Renal cortical epithelial cell (primary cell): ENCODE measurements around the gene OSBPL10. TPM values are rescaled to one million over a fixed set of nuclear protein-coding genes. Genes with fewer than 3 reads are reported as not detected.
"Not testable (repeated sequence)": the region's sequence is repeated elsewhere in the genome, so short reads cannot be mapped to it uniquely, and the experiment has no call there.

Experiments used
- DNase-seq: peaks from one replicate; pipeline ENCODE4 v3.0.0-alpha.2; 2011; ENCODE audit warnings: low read depth
- total RNA-seq: library from RNA; depleted of rRNA; stranded (reverse); fragments of >200 nt; gene quantifications from 2 replicates; pipeline ENCODE4 v1.2.3, GENCODE V29; 2014

OSBPL10 gene
- total RNA-seq, 1 donor from 2014 or later = 78.3 TPM

- no peak for DNase-seq
Measured at GRCh38 chr3:31892500-31892899, 88.6 kb downstream of the OSBPL10 start.

DNA sequence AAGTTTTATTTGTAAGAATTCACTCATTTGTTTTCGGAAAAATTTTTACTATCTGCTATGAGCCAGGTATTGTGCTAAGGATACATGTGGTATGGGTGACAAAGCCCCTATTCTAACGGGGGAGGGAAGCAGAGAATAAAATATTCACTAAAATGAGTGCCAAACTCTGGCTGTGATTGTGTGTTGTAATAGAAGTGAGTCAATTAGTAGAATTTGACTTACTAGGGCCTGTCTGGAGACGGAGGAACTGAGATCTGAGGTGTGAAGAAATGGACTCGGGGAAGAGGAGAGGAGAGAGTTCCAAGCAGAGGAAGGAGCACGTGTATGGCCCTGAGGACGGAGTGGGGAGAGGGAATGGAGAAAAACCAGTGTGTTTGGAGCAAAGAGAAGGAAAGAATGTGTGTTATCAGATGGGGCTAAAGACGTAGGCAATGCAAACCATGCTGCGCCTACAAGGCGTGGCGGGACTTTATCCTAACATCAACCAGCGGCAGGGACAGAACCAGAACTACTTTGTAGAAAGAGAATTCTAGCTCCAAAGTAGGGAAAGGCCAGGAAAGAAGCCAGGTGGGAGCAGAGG is 89.1 kb downstream of the OSBPL10 start:
- DNase-seq = no peak

DNA sequence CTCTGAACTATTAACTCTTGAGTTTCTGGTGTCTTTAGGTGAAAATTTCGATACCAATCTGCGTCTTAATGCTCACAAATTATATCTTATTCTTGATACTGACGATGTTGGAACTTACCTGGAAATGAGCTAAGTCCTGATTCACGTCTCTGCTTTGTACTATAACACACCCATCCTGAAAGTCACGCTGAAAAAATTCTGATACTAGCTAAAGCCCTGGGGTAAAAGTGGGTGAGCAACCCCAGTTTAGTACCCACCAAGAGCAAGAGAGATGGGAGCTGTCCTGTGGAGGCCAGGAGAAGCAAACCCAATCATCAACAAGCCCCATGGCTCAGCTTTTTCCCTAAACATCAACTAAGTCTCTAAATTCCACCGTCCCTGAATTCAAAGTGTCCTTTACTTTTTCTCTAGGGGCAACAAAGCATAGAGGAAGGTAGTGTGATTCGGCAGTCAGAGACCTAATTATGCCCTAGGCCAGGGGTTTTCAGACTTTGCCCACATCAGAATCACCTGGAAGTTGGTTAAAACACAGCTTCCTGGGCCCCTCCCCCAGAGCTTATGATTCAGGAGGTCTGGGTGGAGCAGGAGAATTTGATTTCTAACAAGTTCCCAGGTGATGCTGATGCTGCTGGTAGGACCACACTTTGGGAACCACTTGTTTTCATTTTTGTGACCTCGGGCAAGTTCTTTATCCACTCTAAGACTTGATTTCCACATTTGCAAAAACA is 90.2 kb downstream of the OSBPL10 start:
- DNase-seq = no peak

- no peak for DNase-seq
Measured at GRCh38 chr3:31890007-31890406, 91.1 kb downstream of the OSBPL10 start.

- no peak for DNase-seq
Measured at GRCh38 chr3:31885235-31885634, 95.8 kb downstream of the OSBPL10 start.

DNA sequence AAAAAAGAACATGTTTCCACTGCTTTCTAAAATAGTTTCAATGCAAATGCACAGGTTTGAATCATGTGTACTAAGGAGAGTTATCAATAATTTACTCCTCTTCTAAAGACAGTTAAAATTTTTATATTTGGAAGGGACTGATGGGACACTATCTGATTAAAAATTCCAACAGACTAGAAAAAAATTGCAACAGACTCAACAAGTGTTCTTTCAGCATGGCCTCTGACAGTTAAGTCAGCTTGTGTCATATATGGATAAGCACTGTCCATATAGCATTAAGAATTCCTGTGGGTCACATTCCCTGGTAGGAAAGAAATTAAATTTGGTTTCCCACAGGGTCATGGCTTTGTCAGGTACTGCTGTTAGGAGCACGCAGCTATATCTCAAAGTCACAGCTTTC is 96.8 kb downstream of the OSBPL10 start:
- no peak for DNase-seq

DNA sequence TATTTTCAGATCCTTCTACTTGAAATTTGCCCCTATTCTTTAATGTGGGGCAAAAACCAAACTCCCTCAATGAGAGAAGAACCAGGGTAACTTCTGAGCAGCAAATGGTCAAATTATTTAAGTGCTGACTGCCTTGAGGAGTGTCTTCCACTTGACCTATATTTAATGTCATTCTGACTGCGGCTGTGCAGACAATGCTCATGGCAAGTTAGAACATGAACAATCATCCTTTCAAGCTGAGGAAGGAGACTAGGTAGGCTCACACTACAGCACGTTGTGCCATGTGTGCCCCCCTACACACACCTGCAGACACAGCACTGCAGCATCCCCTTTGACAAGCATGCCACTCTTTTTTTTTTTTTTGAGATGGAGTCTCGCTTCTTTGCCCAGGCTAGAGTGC is 98.2 kb downstream of the OSBPL10 start:
- DNase-seq = no peak

DNA sequence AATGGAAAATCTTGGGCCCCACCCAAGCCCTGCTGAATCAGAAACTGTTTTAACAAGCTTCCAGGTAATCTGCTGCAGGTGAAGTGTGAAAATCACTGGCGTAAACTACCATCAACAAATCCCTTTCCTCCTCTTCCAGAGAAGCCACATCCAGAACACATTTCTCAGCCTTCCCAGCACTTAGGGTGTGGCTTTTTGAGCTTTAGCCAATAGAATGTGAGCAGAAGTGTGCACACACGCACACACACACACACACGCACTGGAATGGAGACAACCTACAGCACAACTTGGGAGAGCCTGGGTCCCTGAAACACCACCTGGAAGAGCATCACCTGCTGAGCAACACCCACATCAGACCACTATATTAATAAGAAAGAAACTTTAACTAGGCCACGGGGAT is 98.6 kb downstream of the OSBPL10 start:
- DNase-seq = no peak

DNA sequence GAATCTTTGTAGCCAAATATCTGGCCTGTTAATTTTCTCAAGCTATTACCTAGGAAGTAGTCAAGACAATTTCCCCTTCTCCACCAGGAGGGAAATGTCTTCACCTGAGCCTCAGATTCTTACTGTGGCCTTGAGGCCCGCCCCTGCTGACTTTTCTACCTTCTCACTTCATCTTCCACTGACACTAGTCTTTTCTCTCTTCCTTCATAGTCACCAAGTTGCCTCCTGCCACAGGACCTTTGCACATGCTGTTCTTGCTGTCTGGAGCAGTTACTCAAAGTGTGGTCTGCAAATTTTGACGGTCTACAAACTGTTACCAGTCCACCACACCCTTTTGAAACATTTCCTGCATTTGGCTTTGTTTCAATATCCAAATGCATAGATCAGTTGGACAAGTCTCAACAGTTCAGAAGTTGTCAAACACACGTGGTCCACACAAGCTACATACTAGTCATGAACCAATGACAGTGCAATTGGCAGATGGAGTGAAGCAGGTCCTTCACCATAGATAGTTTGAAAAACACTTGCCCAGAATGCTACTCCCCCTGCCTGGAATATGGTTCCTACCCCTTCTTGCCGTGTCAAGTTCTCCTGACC is 100.5 kb downstream of the OSBPL10 start:
- DNase-seq = no peak

DNA sequence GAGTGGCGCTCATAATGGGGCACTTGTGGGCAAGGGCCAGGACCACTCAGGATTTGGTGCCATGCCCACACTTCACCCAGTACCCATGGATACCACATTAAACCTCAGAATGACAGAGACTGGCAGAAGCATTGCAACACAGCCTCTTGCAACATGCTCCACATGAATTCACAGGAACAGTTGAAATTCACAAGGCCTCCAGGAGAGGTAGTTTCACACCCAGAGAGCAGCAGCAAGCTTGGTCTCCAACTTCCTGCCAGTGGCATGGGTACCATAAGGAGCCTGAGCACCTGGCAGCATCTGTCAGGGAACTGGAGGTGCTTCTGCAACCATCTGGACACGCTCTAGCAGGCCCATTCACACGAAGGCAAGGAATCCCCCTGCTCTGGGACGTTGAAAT is 101.0 kb downstream of the OSBPL10 start:
- DNase-seq = peak; percentile 97

- no peak for DNase-seq
Measured at GRCh38 chr3:31879365-31879764, 101.7 kb downstream of the OSBPL10 start.

DNA sequence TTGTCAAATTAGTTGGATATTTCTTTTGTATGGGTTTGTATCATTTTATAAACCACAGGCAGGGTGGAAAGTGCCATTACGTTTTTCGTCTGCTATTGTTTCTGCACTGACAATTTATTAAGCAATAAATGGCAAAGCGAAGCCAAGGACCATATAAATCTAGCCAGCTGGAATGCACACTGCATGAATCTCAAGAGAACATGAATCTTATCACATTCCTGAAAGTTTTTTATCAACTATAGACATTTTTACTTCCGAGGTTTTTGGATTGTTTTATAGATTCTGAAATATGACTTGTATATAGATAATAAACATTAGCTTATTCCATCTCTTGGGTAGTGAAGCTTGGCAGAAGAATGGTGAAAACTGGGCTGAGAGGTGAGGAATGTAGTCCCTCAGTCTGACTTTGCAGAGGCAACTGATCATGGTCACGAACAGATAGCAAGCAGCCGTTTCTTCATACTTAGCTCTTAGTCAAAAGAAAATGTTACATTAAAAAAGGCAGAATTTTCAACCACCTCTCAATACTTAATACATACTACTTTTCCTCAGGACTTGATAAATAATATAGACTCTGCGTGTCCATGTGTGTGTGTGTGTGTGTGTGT is 102.7 kb downstream of the OSBPL10 start:
- no peak for DNase-seq

DNA sequence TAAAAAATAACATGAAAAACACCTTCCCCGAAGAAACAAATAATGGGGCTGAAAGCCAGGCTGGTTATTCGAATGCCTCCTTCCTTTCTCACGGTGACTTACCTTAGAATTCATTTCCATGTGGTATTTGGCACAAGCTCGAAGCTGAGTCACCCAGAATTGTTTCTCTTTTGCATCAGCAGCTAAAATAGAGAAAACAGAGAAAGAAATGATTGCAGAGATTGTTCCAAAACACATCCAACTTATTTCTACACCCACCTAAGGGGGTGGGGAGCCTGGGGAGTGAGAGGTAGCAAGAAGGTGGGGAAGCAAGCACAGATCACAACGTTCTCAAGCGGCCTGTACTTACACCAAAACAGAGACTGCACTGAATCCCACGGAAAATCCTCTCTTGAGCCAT is 104.7 kb downstream of the OSBPL10 start:
- DNase-seq = peak; percentile 98

GRCh38 chr3:31875437-31875836 is 105.6 kb downstream of the OSBPL10 start:
- no peak for DNase-seq

DNA sequence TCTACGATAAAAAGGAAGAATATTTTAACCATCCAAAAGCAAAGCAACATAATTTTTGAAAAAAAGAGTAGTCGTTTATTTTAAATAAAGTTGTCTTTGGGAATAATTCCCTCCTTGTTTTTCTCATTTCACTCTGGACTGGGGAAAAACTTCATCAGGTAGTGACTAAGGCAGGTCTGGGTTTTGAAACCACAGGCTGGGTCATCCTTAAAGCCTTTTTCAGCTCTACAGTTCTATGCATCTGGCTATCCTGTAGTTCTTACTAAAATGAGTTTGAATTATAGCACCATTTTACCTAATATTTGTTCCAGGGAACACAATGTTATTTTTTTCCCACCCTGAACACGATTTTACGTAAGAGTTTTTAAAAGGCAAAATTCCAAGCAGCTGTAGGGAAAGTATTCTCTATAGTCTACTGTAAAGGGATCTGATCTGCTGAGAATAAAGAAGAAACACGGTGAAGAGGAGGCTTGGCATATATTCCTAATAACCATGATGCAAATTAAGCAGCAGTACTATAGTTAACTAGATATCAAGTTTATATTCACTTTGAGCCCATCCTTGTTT is 107.7 kb downstream of the OSBPL10 start:
- DNase-seq = peak; percentile 48

GRCh38 chr3:31871939-31872507 is 109.0 kb downstream of the OSBPL10 start:
- DNase-seq = no peak

- DNase-seq = not testable (repeated sequence)
Measured at GRCh38 chr3:31870111-31870510, 111.0 kb downstream of the OSBPL10 start.

DNA sequence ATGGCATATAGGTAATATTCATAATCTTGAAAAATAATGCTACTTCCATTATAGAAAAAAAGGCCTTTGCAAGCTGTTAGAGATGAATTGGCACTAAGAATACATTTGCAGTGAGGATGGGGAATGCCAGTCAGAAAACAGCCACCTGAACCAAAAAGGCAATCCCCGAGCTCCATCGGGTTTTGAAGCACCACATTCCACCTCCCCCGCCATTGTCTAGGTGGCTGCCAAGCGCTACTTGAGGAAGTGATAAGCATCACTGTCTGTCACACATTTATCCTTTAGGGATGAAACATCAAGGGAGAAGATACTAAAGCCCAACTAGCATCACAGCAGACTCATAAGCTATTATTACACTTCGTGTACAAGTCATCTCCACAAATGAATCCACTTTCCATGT is 112.8 kb downstream of the OSBPL10 start:
- no peak for DNase-seq

DNA sequence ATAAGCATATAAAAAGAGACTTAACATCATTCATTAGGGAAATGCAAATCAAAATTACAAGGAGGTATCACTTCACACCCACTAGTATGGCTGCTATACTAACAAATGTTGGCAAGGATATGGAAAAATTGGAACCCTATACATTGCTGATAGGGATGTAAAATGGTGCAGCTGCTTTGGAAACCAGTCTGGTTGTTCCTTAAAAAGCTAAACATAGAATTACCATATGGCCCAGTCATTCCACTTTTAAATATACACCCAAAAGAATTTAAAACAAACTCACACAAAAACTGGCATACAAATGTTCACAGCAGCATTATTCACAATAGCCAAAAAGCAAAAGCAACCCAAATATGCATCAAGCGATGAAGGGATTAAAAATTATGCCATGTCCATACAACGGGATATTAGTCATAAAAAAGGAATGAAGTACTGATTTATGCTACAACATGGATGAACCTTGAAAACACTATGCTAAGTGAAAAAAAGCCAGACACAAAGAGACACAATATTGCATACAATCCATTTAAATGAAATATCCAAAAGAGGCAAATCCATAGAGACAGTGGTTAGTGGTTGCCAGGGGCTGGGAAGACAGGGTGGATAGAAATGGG is 118.3 kb downstream of the OSBPL10 start:
- no peak for DNase-seq

GRCh38 chr3:31861826-31862225 is 119.2 kb downstream of the OSBPL10 start:
- DNase-seq = no peak

DNA sequence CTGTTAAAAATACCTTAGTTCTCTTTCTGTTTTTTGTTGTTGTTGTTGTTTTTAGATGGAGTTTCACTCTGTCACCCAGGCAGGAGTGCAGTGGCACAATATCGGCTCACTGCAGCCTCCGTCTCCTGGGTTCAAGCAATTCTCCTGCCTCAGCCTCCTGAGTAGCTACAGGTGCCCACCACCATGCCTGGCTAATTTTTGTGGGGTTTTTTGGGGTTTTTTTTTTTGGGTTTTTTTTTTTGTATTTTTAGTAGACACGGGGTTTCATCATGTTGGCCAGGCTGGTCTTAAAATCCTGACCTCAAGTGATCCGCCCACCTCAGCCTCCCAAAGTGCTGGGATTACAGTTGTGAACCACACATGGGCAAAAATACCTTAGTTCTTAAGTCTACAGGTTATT is 120.4 kb downstream of the OSBPL10 start:
- DNase-seq = not testable (repeated sequence)

DNA sequence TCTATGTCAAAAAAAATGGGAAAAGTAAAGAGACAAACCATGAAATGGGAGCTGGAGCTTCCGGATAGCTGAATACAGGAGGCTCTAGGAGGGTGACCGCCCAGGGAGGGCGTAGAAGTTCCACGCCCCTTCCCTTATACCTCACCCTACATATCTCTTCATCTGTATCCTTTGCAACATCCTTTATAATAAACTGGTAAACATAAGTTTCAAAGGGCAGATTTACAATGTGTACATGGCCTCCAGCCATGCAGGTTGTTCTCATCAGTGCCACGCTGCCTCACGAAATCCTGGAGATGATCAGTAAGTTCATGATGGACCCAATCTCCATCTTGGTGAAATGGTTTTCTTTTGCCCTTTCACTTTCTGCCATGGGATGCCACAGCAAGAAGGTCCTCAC is 121.8 kb downstream of the OSBPL10 start:
- DNase-seq = no peak
